ENCODE results near the gene MRC1.

Gene MRC1

DNA sequence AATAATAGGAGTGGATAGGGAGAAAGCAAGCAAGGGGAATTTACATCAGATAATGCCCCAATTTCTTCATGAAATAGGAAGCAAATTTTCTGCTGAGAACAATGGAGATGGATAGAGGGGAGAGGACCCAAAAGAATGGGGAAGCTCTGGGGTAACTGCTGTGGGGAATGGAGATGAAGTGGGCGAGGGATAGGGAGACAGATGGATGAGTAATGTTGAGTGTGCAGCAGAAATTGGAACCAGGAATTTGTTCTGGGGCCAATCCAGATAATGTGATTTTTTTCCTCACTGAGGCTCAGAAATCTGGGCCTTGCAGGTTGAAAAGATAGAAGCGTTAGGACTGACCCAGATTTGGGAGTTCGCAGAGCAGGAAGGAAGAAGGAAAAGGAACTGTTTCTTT is 24.5 kb upstream of the MRC1 start:
- Histone ChIP-seq H3K4me3 (ENCODE audit: low read depth, low read length) (no peak overlapping the region), H3K9me3 (no peaks in the 10 kb centered on the region), H3K27me3 (no peaks in the 10 kb centered on the region), H3K36me3 (no peaks in the 10 kb centered on the region), H3K4me1 (peaks cover 29% of the 10 kb centered on the region)
- TF ChIP-seq, protein P1, sequence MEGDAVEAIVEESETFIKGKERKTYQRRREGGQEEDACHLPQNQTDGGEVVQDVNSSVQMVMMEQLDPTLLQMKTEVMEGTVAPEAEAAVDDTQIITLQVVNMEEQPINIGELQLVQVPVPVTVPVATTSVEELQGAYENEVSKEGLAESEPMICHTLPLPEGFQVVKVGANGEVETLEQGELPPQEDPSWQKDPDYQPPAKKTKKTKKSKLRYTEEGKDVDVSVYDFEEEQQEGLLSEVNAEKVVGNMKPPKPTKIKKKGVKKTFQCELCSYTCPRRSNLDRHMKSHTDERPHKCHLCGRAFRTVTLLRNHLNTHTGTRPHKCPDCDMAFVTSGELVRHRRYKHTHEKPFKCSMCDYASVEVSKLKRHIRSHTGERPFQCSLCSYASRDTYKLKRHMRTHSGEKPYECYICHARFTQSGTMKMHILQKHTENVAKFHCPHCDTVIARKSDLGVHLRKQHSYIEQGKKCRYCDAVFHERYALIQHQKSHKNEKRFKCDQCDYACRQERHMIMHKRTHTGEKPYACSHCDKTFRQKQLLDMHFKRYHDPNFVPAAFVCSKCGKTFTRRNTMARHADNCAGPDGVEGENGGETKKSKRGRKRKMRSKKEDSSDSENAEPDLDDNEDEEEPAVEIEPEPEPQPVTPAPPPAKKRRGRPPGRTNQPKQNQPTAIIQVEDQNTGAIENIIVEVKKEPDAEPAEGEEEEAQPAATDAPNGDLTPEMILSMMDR (IDR thresholded peaks at IDR 0.05; ENCODE audit: low read depth, low read length), result no peak
- DNase-seq, result peak; percentile 60

DNA sequence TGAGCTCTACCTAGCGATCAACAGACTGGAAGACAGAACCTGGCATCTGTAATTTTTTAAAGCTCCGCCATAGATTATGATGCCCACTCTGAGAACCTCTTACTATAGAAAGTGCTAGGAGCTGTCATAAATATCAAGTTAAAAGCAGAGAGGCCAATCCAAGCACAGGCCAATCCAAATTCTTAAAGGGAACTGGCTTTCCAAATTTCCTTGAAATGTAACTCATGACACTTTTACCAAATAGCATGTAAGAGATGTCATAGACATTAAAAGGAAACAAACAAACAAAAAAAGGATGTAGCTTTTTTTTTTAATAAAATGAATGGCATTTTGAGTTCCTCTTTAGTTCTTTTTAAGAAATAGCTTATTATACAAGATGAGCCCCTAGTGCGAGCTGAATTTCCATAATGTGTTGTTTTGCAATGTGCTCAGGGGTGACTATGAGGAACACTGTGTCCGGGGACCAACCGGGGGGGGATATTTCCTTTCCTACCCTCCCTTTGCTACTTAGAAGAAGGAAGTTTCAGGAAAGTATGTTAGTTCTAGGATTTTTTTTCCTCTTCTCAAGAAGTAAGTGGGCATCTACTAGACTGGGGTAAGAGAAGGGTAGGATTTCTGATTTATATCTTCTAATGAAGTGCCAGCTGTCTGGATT is 23.7 kb upstream of the MRC1 start:
- TF ChIP-seq, protein P1 (IDR thresholded peaks at IDR 0.05; ENCODE audit: low read depth, low read length), result no peak
- no peak for DNase-seq
- Histone ChIP-seq H3K4me1 (peaks cover 27% of the 10 kb centered on the region), H3K27me3 (no peaks in the 10 kb centered on the region), H3K9me3 (no peaks in the 10 kb centered on the region), H3K4me3 (ENCODE audit: low read depth, low read length) (no peak overlapping the region), H3K36me3 (no peaks in the 10 kb centered on the region)

DNA sequence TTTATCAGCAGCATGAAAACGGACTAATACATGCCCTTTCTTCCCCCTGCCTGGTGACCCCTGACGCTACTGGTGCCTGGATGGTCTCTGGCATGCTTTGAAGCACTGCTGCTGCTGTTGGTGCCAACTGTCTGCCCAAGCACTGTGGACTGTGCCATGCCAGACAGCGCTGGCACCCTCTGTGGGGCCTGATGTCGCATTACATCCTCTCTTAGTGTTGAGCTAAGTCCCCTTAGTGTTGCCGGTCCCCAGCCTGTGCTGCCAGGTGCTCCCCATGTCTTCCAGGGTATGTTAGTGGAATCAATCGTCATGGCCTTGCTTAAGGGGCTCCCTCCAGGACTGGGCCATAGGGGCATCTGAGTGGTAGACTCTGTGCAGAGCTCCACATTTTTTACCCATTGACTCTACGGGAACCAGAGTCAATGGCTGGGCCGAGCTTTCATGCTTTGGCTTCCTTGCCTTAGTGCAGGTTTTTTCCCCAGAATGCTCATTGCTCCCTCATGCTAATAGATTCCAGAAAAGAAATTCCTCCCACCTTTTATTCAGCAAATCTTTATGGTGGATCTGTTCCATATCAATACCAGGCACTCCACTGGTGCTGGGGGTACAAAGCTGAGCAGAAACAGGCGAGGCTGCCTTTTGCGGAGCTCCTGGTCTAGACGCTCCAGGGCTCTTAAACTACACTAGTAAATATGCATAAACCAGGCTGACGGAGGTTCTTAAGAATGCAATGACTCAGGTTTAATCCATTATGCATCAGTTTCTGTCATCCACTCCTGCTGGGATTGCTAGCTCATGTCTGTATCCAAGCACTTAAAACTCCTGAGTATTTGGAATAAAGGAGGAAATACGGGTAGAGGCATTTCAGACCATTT is 21.8 kb upstream of the MRC1 start:
- H3K4me1 ChIP-seq, result peaks cover 19% of the 10 kb centered on the region
- DNase-seq, result no peak
- no peaks in the 10 kb centered on the region for H3K27me3 ChIP-seq
- H3K4me3 ChIP-seq (ENCODE audit: low read depth, low read length), result no peak overlapping the region
- no peaks in the 10 kb centered on the region for H3K36me3 ChIP-seq
- H3K9me3 ChIP-seq, result no peaks in the 10 kb centered on the region
- TF ChIP-seq, protein P1 (IDR thresholded peaks at IDR 0.05; ENCODE audit: low read depth, low read length), result no peak

DNA sequence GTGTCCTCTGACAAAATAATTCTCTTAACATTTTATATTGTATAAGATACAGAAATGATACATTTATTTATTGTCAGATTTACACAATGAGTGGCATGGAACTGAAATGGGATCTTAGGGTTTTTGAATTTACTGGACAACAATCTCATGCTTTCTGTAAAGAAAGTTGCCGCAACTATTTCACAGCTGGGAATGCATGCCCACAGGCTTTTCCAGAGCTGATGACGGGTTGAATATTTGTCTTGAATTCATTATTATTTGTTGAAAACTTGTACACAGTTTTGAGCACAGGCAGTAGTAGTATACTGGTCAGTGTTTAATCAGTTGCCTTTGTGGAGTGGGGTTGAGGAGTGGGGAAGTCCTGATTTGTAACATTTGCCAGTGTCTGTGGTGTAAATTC is 20.5 kb upstream of the MRC1 start:
- Histone ChIP-seq H3K27me3 (no peaks in the 10 kb centered on the region), H3K9me3 (no peaks in the 10 kb centered on the region), H3K4me3 (ENCODE audit: low read depth, low read length) (no peak overlapping the region), H3K36me3 (no peaks in the 10 kb centered on the region), H3K4me1 (peaks cover 15% of the 10 kb centered on the region)
- TF ChIP-seq, protein P1 (IDR thresholded peaks at IDR 0.05; ENCODE audit: low read depth, low read length), result no peak
- no peak for DNase-seq

DNA sequence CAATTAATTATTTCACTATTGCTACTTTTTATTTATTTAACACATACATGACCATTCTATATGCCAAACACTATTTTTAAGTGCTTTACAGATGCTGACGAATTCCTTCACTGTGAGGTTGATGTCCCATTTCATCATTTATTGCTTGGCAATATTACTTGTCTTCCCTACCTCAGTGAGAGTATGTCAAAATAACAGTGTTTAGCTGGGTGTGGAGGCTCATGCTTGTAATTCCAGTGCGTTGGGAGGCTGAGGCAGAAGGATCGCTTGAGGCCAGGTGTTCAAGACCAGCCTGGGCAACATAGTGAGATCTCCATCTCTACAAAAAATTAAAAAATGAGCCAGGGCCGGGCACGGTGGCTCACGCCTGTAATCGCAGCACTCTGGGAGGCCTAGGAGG is 19.8 kb upstream of the MRC1 start:
- H3K4me3 ChIP-seq (ENCODE audit: low read depth, low read length), result no peak overlapping the region
- DNase-seq, result no peak
- no peaks in the 10 kb centered on the region; the same call in 1 of the 2 replicates for H3K9me3 ChIP-seq
- TF ChIP-seq, protein P1 (IDR thresholded peaks at IDR 0.05; ENCODE audit: low read depth, low read length), result no peak
- no peaks in the 10 kb centered on the region for H3K27me3 ChIP-seq
- H3K4me1 ChIP-seq, result peaks cover 15% of the 10 kb centered on the region
- no peaks in the 10 kb centered on the region for H3K36me3 ChIP-seq

DNA sequence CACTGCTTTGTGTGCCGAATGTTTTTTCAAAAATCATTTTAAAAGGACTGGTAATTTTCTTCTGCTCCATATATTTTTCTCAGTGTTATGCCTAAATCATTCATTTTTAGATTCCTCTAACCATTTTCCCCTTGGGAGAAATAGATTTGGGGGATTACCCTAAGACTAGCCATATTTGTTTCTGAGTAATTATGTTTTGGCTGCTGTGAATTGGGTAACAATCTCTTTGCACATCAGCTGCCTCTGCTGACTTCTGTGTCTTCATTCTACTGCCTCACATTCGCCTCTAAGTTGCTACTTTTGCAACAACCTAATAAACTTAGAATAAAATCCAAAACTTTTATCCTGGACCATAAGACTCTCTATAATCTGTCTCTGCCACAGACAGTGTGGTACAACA is 18.5 kb upstream of the MRC1 start:
- H3K36me3 ChIP-seq, result no peaks in the 10 kb centered on the region
- DNase-seq, result no peak
- no peak overlapping the region for H3K4me3 ChIP-seq (ENCODE audit: low read depth, low read length)
- no peaks in the 10 kb centered on the region for H3K27me3 ChIP-seq
- H3K4me1 ChIP-seq, result peaks cover 15% of the 10 kb centered on the region
- no peaks in the 10 kb centered on the region; the same call in 1 of the 2 replicates for H3K9me3 ChIP-seq
- TF ChIP-seq, protein P1 (IDR thresholded peaks at IDR 0.05; ENCODE audit: low read depth, low read length), result no peak

Measured in BE2C (cell line).